ENCODE measurements around the gene EFL1.

GRCh38 chr15:82105451-82106215, 156.9 kb downstream of the EFL1 start:
- TF ChIP-seq GLI2 (tag by site-specific recombination; IDR thresholded peaks at IDR 0.05; ENCODE audit: borderline replicate concordance, low read depth) = no peak
- TF ChIP-seq, protein P1, sequence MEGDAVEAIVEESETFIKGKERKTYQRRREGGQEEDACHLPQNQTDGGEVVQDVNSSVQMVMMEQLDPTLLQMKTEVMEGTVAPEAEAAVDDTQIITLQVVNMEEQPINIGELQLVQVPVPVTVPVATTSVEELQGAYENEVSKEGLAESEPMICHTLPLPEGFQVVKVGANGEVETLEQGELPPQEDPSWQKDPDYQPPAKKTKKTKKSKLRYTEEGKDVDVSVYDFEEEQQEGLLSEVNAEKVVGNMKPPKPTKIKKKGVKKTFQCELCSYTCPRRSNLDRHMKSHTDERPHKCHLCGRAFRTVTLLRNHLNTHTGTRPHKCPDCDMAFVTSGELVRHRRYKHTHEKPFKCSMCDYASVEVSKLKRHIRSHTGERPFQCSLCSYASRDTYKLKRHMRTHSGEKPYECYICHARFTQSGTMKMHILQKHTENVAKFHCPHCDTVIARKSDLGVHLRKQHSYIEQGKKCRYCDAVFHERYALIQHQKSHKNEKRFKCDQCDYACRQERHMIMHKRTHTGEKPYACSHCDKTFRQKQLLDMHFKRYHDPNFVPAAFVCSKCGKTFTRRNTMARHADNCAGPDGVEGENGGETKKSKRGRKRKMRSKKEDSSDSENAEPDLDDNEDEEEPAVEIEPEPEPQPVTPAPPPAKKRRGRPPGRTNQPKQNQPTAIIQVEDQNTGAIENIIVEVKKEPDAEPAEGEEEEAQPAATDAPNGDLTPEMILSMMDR (tag by site-specific recombination; IDR thresholded peaks at IDR 0.05) = no peak
